Rectal smooth muscle tissue (tissue), 1 donor: ENCODE measurements around the gene GPC6.
"Not testable (repeated sequence)": the region's sequence is repeated elsewhere in the genome, so short reads cannot be mapped to it uniquely, and the experiment has no call there.

ENCODE experiments used
- H3K27ac ChIP-seq: one replicate; pipeline ENCODE4 v1.7.0; 2013; ENCODE audit warnings: low read depth, low read length, inconsistent platforms
- H3K27me3 ChIP-seq: one replicate; pipeline ENCODE4 v1.7.0; 2013; ENCODE audit warnings: low read length; ENCODE audit not compliant: control insufficient read depth, insufficient read depth
- H3K36me3 ChIP-seq: one replicate; pipeline ENCODE4 v1.7.0; 2013; ENCODE audit warnings: low read length; ENCODE audit not compliant: control insufficient read depth, insufficient read depth
- H3K4me1 ChIP-seq: one replicate; pipeline ENCODE4 v1.7.0; 2013; ENCODE audit warnings: low read length; ENCODE audit not compliant: control insufficient read depth, insufficient read depth
- H3K4me3 ChIP-seq: one replicate; pipeline ENCODE4 v1.7.0; 2013; ENCODE audit warnings: low read length
- H3K9ac ChIP-seq: one replicate; pipeline ENCODE4 v1.7.0; 2013; ENCODE audit warnings: low read length

GPC6 gene

DNA sequence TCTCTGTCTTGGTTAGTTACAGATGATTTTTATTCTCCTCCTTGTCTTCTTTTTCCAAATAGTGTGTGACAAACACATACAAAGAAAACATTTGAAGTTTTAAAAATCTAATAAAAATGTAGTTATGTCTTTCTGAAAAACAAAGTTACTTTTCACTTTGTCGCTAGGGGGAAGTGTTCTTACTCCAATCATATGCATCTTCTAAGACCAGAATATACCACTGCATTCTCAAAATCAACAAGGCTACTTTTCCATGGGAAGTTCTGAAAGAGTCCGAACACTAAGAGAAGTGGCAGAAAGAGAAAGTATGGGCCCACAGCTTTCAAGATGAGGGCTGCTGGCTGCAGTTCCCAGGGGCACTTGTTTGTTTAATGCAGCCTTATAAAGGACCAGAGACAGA lies 1043.9 kb downstream of the GPC6 start:
- Histone ChIP-seq H3K36me3 (no peaks in the 10 kb centered on the region), H3K4me3 (no peak overlapping the region), H3K27me3 (no peaks in the 10 kb centered on the region), H3K9ac (no peak overlapping the region), H3K27ac (no peak overlapping the region), H3K4me1 (no peaks in the 10 kb centered on the region)

DNA sequence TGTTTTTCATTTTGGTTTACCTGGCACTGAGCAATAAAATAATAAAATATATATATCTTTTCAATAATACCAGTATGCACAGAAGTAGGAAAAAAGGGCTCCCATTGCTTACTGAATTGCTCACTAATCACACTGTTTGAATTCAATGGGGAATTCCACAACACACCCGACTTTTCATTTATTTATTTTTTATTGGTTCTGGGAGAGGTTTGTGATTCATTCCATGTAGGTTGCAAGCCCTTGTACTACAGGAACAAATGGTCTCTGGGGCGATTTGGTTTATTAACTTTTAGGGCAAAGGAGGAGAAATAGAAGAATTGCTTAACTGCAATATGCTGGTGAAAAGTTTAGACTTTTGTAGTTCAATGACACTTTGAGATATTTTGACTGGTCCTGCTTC lies 1045.4 kb downstream of the GPC6 start:
- H3K27me3 ChIP-seq: no peaks in the 10 kb centered on the region
- H3K27ac ChIP-seq: no peak overlapping the region
- no peaks in the 10 kb centered on the region for H3K36me3 ChIP-seq
- H3K4me3 ChIP-seq: no peak overlapping the region
- no peak overlapping the region for H3K9ac ChIP-seq
- H3K4me1 ChIP-seq: no peaks in the 10 kb centered on the region

DNA sequence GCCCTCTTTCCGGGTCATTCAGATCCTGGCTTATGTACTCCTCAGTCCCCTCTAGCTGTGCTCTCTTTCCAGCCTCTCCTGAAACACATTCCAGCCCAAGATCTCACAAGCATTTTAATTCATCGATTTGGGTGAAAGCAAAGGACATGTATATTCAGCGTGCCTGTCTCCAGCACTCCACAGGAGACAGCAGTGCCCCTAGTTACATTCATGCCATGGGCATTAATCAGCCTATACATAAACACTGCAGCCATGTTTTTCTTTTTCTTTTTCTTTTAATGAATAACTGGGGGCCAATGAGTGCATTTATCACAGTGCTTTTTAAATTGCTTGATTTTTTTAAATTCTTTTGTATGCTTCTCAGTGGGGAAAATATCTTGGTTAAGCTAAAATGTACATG lies 1053.7 kb downstream of the GPC6 start:
- no peak overlapping the region for H3K4me3 ChIP-seq
- no peaks in the 10 kb centered on the region for H3K36me3 ChIP-seq
- no peak overlapping the region for H3K27ac ChIP-seq
- H3K9ac ChIP-seq: no peak overlapping the region
- H3K27me3 ChIP-seq: no peaks in the 10 kb centered on the region
- no peaks in the 10 kb centered on the region for H3K4me1 ChIP-seq

DNA sequence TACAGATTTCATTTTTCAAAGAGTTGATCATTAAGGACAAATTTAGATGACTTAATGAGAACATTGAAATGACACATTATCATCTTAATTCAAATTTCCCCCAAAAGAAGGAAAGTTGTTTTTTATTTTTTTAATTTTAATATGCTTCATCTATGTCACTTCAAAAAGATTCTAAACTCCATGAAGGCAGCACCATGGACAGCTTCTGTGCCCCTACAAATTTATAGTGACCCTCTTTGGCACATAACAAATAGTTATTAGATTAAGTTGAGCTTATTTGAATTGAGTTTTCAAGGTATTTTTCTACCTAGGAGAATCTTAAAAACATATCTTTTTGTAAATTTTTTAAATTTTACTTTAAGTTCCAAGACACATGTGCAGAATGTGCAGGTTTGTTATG lies 1054.2 kb downstream of the GPC6 start:
- Histone ChIP-seq H3K36me3 (no peaks in the 10 kb centered on the region), H3K9ac (no peak overlapping the region), H3K4me3 (no peak overlapping the region), H3K4me1 (no peaks in the 10 kb centered on the region), H3K27ac (no peak overlapping the region), H3K27me3 (no peaks in the 10 kb centered on the region)

DNA sequence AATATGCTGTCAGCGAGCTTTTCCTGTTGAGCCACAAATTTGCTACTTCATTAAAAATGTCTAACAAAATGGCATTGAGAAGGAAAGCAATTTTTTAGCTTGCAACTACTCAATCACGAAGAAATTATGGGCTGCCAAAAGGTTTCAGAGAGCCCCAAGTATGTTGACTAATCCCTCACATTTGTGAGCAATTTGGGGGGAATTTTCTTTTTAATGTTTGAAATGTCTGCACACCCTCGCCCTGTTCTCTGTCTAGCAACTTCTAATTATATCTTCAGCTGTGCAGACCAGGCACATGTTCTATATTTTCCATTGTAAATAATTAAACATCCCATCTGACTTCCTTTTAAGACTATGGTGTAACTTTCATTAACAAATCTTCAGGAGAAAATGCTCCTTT lies 1060.0 kb downstream of the GPC6 start:
- Histone ChIP-seq H3K27me3 (no peaks in the 10 kb centered on the region), H3K9ac (no peak overlapping the region), H3K27ac (no peak overlapping the region), H3K36me3 (no peaks in the 10 kb centered on the region), H3K4me1 (no peaks in the 10 kb centered on the region), H3K4me3 (no peak overlapping the region)

DNA sequence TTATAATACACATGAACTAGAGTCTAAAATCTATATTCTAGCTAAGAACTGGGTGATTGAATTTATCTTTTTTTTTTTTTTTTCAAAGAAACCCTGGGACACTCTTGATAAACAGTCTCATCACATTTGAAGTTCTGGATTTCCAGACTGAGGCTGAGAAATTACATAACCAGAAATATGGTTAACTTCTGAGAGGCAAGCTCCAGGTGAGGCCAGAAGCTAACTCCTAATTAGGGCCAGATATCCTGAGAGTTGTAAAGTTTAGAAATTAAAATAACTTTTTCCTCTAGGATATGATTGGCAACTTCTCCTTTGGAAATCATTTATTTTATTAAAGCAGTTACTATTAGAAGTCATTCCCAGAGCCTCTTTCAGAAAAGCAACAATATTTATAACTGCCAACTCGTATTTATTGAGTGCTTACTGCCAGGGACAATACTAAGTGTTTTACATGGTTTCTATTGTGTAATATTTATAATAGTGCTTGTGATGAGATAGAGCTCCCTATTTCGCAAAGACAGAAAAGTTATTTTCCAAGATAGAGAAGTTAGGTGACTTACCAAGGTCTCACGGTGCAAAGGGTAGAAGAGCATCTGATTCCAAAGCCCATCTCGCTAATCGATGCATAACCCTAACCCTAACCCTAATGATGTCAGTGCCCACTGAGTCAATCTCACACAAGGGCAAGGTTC lies 1065.2 kb downstream of the GPC6 start:
- Histone ChIP-seq H3K4me3 (no peak overlapping the region), H3K36me3 (no peaks in the 10 kb centered on the region), H3K9ac (no peak overlapping the region), H3K4me1 (no peaks in the 10 kb centered on the region), H3K27me3 (no peaks in the 10 kb centered on the region), H3K27ac (no peak overlapping the region)

DNA sequence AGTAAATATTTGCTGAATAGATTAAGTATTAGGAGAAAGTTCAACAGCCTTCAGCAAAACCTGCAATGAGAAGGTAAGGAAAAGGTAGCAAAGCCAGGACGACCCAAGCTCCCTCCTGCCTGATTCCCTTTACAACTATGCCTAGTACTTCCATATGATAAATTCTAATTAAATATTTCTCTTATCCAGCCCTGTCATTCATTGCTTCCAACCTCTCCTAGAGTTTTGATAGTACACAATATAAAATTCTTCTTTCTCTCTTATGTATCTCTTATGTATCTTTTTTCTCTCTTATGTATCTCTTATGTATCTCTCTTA lies 1065.7 kb downstream of the GPC6 start:
- H3K27me3 ChIP-seq: no peaks in the 10 kb centered on the region
- no peaks in the 10 kb centered on the region for H3K4me1 ChIP-seq
- no peak overlapping the region for H3K27ac ChIP-seq
- H3K4me3 ChIP-seq: no peak overlapping the region
- H3K9ac ChIP-seq: no peak overlapping the region
- H3K36me3 ChIP-seq: no peaks in the 10 kb centered on the region

DNA sequence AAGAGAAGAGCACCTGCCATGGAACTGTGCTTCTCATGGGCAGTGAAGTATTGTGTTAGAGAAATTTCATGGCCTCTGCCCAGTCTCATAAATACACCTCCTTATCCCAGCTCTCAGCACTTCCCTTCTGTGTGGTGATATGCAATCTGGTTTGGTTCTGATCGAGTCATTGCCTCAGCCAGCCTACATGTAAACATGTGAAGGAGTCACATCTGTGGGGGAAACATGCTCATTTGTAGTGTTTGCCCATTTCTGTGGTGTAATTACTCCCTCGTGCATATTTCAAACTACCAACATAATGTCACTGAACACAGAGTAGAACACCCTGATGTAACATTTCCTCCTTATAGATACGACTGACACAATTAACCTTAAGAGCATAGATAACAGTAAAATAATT lies 1069.9 kb downstream of the GPC6 start:
- H3K27ac ChIP-seq: no peak overlapping the region
- H3K4me3 ChIP-seq: no peak overlapping the region
- H3K36me3 ChIP-seq: no peaks in the 10 kb centered on the region

DNA sequence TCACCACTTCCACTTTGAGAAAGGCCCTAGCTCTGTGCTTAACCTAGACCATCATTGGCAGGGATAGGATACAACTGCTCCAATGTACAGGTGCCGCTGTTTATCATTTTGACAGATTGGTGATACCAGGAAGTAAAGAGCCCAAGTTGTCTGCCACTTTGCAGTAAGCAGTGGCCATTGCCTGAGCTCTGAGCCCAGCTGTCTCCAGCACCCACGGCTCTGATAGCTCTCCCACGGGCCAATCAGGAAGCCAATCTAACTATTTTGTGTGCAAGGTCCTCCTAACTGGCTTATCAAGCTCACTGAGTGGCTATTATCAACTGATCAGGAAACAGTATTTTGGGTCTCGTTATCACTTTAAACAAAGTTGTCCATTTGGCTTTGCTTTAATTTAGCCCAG lies 1071.7 kb downstream of the GPC6 start:
- Histone ChIP-seq H3K4me1 (no peaks in the 10 kb centered on the region), H3K27ac (no peak overlapping the region), H3K4me3 (no peak overlapping the region), H3K9ac (no peak overlapping the region), H3K27me3 (no peaks in the 10 kb centered on the region), H3K36me3 (no peaks in the 10 kb centered on the region)

More for the DNA sequence above, 1069.9 kb downstream of the GPC6 start:
- Histone ChIP-seq H3K9ac (no peak overlapping the region), H3K27me3 (no peaks in the 10 kb centered on the region), H3K4me1 (no peaks in the 10 kb centered on the region)

DNA sequence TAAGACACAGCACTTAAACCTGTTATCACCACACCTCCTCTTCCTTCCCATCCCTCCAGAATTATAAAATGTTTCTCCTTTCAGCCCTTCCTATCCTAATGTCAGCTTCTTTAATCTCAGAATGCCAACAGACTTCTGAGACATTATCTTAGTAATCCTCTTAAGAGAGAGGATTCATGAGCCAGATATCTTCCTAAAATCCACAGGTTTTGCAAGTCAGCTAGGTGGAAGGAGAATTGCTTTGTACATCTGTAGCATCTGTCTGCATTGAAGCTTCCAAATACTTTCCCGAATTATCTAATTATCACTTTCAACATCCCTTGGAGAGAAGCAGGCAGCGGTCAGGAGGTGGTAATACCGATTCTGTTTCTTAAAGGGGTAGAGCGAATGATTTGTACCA lies 1073.8 kb downstream of the GPC6 start:
- Histone ChIP-seq H3K9ac (no peak overlapping the region), H3K27ac (no peak overlapping the region), H3K36me3 (no peaks in the 10 kb centered on the region), H3K4me3 (no peak overlapping the region), H3K4me1 (peaks cover 3% of the 10 kb centered on the region), H3K27me3 (no peaks in the 10 kb centered on the region)

DNA sequence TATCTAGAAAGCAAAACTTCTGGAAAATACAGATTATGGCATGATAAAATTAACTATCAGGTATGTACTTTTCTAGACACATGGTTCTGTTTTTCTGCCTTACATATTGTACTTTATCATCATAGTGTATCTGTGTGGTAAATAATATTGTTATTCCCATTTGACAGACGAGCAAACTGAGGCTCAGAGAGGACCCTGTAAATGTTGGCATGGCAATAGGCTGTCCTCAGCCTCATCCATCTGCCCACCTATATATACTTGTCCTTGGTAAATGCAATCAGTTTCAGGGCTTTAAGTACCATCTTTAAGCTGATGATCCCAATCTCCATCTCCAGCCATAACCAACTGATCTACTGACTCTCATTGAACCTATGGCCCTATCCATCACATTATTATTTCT lies 1074.9 kb downstream of the GPC6 start:
- Histone ChIP-seq H3K36me3 (no peaks in the 10 kb centered on the region), H3K27me3 (no peaks in the 10 kb centered on the region), H3K27ac (no peak overlapping the region), H3K4me1 (peaks cover 3% of the 10 kb centered on the region), H3K9ac (no peak overlapping the region), H3K4me3 (no peak overlapping the region)

DNA sequence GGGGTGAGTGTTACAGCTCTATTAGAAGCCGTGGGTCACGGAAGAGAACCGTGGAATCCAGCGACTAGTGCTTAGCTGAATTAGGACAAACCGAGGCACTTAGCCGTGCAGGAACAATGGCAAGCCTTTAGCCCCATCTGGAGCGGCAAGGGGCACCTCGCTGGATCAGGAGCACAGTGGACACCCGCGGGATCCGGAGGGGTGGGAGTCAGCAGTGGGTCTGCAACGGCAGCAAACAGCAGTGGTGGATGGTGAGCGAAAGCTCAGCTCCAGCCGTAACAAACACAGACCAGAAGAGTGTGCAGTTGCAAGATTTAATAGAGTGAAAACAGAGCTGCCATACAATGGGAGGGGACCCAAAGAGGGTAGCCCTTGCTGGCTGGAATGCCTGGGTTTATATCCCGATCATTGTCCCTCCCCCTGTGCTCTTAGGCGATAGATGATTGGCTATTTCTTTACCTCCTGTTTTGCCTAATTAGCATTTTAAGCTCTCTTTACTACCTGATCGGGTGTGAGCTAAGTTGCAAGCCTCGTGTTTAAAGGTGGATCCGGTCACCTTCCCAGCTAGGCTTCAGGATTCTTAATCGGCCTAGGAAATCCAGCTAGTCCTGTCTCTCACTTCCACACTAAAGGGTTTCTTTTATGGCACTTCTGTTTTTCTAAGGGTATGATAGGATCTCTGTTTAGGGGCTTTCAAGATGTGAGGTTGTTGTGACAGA lies 1076.4 kb downstream of the GPC6 start:
- H3K4me1 ChIP-seq, H3K36me3 ChIP-seq, H3K4me3 ChIP-seq, H3K9ac ChIP-seq, H3K27me3 ChIP-seq, H3K27ac ChIP-seq: not testable (repeated sequence)

DNA sequence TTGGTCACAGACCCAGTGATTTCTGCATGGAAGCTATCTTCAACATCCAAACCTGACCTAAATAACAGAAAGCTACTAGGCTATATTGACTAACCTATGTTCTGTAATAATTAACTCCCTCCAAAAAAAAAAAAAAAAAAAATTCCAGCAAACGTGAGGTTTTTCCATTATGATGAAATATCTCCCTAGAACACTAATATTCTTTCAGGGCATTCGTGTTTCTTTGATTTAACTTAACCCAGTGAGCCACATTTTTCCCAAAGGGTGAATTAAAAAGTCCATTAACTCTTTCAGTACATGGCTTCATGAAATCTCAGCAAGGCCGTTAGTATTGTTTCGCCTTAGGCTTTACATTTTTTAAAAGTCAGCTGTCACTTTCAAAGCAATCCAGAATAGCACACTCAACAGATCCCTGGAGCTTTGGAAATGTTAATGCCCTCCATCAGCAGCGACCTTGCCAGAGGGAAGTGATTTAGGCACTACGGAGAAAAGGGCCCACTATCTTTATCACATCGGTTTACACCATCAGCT lies 1077.1 kb downstream of the GPC6 start:
- Histone ChIP-seq H3K27me3 (no peaks in the 10 kb centered on the region), H3K36me3 (no peaks in the 10 kb centered on the region), H3K4me1 (peaks cover 3% of the 10 kb centered on the region), H3K9ac (no peak overlapping the region), H3K27ac (no peak overlapping the region), H3K4me3 (no peak overlapping the region)
